SK-N-MC (cell line): ENCODE data around the gene SMAP1.

Source experiments
- EZH2 ChIP-seq: fragments of 200-600 bp; sonication (generic); IDR thresholded peaks from one replicate; pipeline ENCODE4 v1.6.1; 2017; ENCODE audit warnings: antibody characterized with exemption
- FOXP2 ChIP-seq: optimal IDR thresholded peaks from 2 replicates; pipeline ENCODE3; 2011; ENCODE audit warnings: mild to moderate bottlenecking, moderate library complexity; ENCODE audit not compliant: insufficient read depth; ENCODE audit errors: extremely low read length, control extremely low read depth
- POLR2AphosphoS5 ChIP-seq: IDR thresholded peaks from 2 replicates; pipeline ENCODE4 v1.6.1; 2012; ENCODE audit warnings: mild to moderate bottlenecking, low read depth, low read length, borderline replicate concordance

DNA sequence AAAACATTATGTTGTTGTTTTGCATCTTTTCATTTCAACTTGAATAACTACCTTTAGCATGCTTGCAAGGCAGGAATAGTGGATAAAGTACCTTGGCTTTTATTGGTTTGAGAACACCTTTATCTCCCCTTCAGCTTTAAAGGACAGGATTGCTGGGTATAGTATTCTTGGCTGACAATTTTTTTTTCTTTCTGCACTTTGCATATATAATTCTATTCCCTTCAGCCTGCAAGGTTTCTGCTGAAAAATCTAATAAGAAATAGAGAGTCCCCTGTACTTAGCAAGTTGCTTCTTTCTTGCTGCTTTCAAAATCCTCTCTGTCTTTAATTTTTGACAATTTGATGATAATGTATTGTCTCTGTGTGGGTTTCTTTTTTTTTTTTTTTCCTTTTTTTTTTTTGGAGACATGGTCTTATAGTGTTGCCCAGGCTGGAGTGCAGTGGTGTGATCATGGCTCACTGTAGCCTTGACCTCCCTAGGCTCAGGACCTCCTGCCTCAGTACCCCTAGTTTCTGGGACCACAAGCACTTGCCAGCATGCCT is 47.1 kb downstream of the SMAP1 start:
- TF ChIP-seq POLR2AphosphoS5 (no peak), EZH2 (no peak), FOXP2 (no peak)
